GM12801 (cell line): ENCODE data around the gene MOV10L1.

ENCODE experiments used
- TF ChIP-seq, protein P1 (sequence below): IDR thresholded peaks from one replicate; pipeline ENCODE4 v1.5.1; 2011; ENCODE audit warnings: control low read depth; ENCODE audit not compliant: insufficient read length; ENCODE audit errors: extremely low read depth

Gene MOV10L1

GRCh38 chr22:50171965-50172421 lies 82.2 kb downstream of the MOV10L1 start:
- TF ChIP-seq, protein P1, sequence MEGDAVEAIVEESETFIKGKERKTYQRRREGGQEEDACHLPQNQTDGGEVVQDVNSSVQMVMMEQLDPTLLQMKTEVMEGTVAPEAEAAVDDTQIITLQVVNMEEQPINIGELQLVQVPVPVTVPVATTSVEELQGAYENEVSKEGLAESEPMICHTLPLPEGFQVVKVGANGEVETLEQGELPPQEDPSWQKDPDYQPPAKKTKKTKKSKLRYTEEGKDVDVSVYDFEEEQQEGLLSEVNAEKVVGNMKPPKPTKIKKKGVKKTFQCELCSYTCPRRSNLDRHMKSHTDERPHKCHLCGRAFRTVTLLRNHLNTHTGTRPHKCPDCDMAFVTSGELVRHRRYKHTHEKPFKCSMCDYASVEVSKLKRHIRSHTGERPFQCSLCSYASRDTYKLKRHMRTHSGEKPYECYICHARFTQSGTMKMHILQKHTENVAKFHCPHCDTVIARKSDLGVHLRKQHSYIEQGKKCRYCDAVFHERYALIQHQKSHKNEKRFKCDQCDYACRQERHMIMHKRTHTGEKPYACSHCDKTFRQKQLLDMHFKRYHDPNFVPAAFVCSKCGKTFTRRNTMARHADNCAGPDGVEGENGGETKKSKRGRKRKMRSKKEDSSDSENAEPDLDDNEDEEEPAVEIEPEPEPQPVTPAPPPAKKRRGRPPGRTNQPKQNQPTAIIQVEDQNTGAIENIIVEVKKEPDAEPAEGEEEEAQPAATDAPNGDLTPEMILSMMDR, result no peak

- TF ChIP-seq, protein P1, result no peak
These were observed 83.6 kb downstream of the MOV10L1 start for GRCh38 chr22:50173311-50173982.

GRCh38 chr22:50173983-50174355 lies 84.2 kb downstream of the MOV10L1 start:
- TF ChIP-seq, protein P1, result no peak

GRCh38 chr22:50174382-50175190 lies 84.8 kb downstream of the MOV10L1 start:
- TF ChIP-seq, protein P1, result no peak

DNA sequence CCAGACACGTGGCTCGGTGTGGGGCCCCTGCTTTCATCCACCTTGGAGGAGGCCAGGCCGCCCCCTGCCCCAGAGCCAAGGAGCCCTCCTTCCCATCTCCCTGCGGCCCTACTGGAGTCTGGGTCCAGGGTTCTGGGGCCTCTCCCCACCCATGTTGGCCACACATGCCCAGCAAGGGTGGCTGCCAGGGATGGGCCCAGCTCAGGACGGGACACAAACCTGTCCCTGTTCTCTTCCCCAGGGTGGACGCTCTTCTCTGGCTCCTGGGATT lies 85.3 kb downstream of the MOV10L1 start:
- TF ChIP-seq, protein P1, result no peak

GRCh38 chr22:50175921-50176849 lies 86.4 kb downstream of the MOV10L1 start:
- TF ChIP-seq, protein P1, result no peak
